K562 (cell line): ENCODE measurements around the gene TM4SF18.

ENCODE experiments used
- CAMTA2 ChIP-seq: fragments of 250-450 bp; sonication (Bioruptor Pico); conservative IDR thresholded peaks from 2 replicates; pipeline ENCODE4 v1.5.1; 2022
- CTCF ChIP-seq, 3 experiments: IDR thresholded peaks in 2 of 3; conservative IDR thresholded peaks in 1 of 3; 2 replicates each; pipeline ENCODE4 v1.5.1; 2011 to 2012; ENCODE audit warnings: low read length in 3 of 3, mild to moderate bottlenecking in 3 of 3, control low read depth in 2 of 3, improper control_type of control experiment in 1 of 3, inconsistent platforms in 1 of 3, low read depth in 1 of 3, mixed read lengths in 1 of 3, moderate library complexity in 1 of 3; ENCODE audit not compliant: insufficient read depth in 2 of 3
- EZH2 ChIP-seq: IDR thresholded peaks from 2 replicates; pipeline ENCODE4 v1.6.1; 2012; ENCODE audit warnings: low read depth, mild to moderate bottlenecking, inconsistent platforms, low read length, borderline replicate concordance
- HMG20B ChIP-seq: fragments of 250-450 bp; sonication (Bioruptor Pico); IDR thresholded peaks from 2 replicates; pipeline ENCODE4 v1.5.0; 2021; ENCODE audit warnings: mild to moderate bottlenecking
- MAZ ChIP-seq, 2 experiments: fragments of 450-650 bp in 1 of 2; sonication (generic) in 1 of 2; formaldehyde crosslinking; IDR thresholded peaks in 1 of 2; conservative IDR thresholded peaks in 1 of 2; 2 replicates each; pipeline versions ENCODE4 v1.4.0 to v1.5.0; 2020; ENCODE audit warnings: mild to moderate bottlenecking in 1 of 2, missing genetic modification reagents in 1 of 2
- PHF20 ChIP-seq: fragments of 450-650 bp; IDR thresholded peaks from 2 replicates; pipeline ENCODE4 v1.6.1; 2018; ENCODE audit not compliant: partially characterized antibody
- POLR2AphosphoS5 ChIP-seq: IDR thresholded peaks from 2 replicates; pipeline ENCODE4 v1.6.1; 2011; ENCODE audit warnings: mild to moderate bottlenecking, low read depth, low read length, moderate library complexity; ENCODE audit not compliant: control insufficient read depth, insufficient read depth
- SMAD2 ChIP-seq: fragments of 150-350 bp; IDR thresholded peaks from 2 replicates; pipeline ENCODE4 v1.6.1; 2014; ENCODE audit warnings: low read depth, mild to moderate bottlenecking, low read length
- ZBTB2 ChIP-seq: fragments of 450-650 bp; IDR thresholded peaks from 2 replicates; pipeline ENCODE4 v1.6.1; 2016; ENCODE audit warnings: antibody characterized with exemption
- ZNF217 ChIP-seq: sonication (generic); formaldehyde crosslinking; IDR thresholded peaks from 2 replicates; pipeline ENCODE4 v1.8.0; 2022; ENCODE audit warnings: mild to moderate bottlenecking, missing genetic modification reagents

DNA sequence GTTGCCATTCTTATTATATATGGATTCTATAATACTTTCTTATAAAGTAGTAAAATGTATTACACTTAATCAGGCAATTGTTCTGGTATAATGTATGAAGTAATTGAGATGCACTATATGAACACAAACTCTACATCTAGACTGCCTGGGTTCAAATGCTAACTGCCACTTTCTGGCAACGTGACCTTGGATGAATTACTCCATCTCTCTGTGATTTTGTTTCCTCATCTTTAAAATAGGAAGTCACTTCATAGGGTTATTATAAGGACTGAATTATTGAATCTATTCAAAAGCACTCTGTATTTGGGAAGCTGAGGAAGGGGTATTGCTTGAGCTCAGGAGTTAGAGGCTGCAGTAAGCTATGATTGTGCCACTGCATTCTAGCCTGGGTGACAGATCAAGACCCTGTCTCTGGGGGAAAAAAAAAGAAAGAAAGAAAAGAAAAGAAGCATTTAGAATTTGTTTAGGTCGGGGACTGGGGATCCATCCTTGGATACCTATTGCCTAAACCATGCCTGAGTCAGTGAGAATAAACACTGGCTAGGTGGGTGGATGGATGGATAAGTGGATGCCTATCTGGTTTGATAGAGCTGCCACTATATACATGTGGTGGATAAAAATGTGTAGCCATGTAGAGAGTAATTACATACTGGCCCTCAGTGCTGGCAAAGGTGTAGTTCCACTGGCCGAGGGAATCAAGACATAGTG, 41.5 kb upstream of the TM4SF18 start:
- TF ChIP-seq HMG20B (no peak), EZH2 (no peak), CAMTA2 (CRISPR knock-in tag) (no peak), ZBTB2 (no peak), SMAD2 (no peak), CTCF (IDR thresholded peaks at IDR 0.05 in 2 of 3, conservative IDR thresholded peaks at IDR 0.05 in 1 of 3; ENCODE audit: insufficient read depth in 2 of 3, low read depth in 1 of 3, low read length in 3 of 3) (no peak), ZNF217 (no peak), MAZ (CRISPR knock-in tag; conservative IDR thresholded peaks at IDR 0.05 in 1 of 2, IDR thresholded peaks at IDR 0.05 in 1 of 2) (no peak), POLR2AphosphoS5 (no peak), PHF20 (no peak)
